ENCODE measurements around the gene FXYD6. TPM values are rescaled to one million over a fixed set of nuclear protein-coding genes. Genes with fewer than 3 reads are reported as not detected.

Gene FXYD6
- total and polyA plus RNA-seq, 7 donors, result 10.8 to 27.9 (median 14.0) TPM

- intact Hi-C loops (cut with DNase I), result no loop called here
Measured at GRCh38 chr11:117919341-117919740, 42.9 kb upstream of the FXYD6 start.

GRCh38 chr11:117918366-117919255, 42.2 kb upstream of the FXYD6 start:
- H3K27ac ChIP-seq, result no peak overlapping the region
- no peak for ATAC-seq
- WGBS, 3 donors, result 75 to 85% (median 77%) methylated on average over 15 to 17 of the region's 17 CpGs
- intact Hi-C loops (cut with DNase I), result no loop called here
- no peaks in the 10 kb centered on the region for H3K4me1 ChIP-seq
- no peaks in the 10 kb centered on the region for H3K27me3 ChIP-seq (ENCODE audit: insufficient read depth in 3 of 3, low read length in 2 of 3)
- no peak for DNase-seq
- no peaks in the 10 kb centered on the region for H3K9me3 ChIP-seq
- H3K4me3 ChIP-seq, result no peak overlapping the region
- TF ChIP-seq CTCF (IDR thresholded peaks at IDR 0.05), result no peak
- H3K36me3 ChIP-seq (ENCODE audit: insufficient read depth in 1 of 2, low read depth in 1 of 2), result no peaks in the 10 kb centered on the region

More at GRCh38 chr11:117919341-117919740, 42.9 kb upstream of the FXYD6 start:
- TF ChIP-seq CTCF (IDR thresholded peaks at IDR 0.05), result no peak
- Histone ChIP-seq H3K4me3 (no peak overlapping the region), H3K27ac (no peak overlapping the region), H3K9me3 (no peaks in the 10 kb centered on the region), H3K27me3 (ENCODE audit: insufficient read depth in 3 of 3, low read length in 2 of 3) (no peaks in the 10 kb centered on the region), H3K4me1 (no peaks in the 10 kb centered on the region), H3K36me3 (ENCODE audit: insufficient read depth in 1 of 2, low read depth in 1 of 2) (no peaks in the 10 kb centered on the region)
- DNase-seq (no peak), ATAC-seq (no peak)
- WGBS, 3 donors, result 24 to 34% (median 30%) methylated on average over 4 of the region's 4 CpGs

GRCh38 chr11:117917591-117918151, 41.2 kb upstream of the FXYD6 start:
- no peak overlapping the region for H3K4me3 ChIP-seq
- intact Hi-C loops (cut with DNase I), result no loop called here
- H3K36me3 ChIP-seq (ENCODE audit: insufficient read depth in 1 of 2, low read depth in 1 of 2), result no peaks in the 10 kb centered on the region
- H3K9me3 ChIP-seq, result no peaks in the 10 kb centered on the region
- WGBS, 3 donors, result 92 to 98% (median 93%) methylated on average over 5 of the region's 5 CpGs
- H3K27me3 ChIP-seq (ENCODE audit: insufficient read depth in 3 of 3, low read length in 2 of 3), result peaks cover 0 to 5% (median 0%) of the 10 kb centered on the region in 3 donors
- no peak for ATAC-seq
- H3K4me1 ChIP-seq, result no peaks in the 10 kb centered on the region
- H3K27ac ChIP-seq, result no peak overlapping the region
- TF ChIP-seq CTCF (IDR thresholded peaks at IDR 0.05), result no peak
- no peak for DNase-seq

GRCh38 chr11:117916956-117917355, 40.5 kb upstream of the FXYD6 start:
- Histone ChIP-seq H3K27me3 (ENCODE audit: insufficient read depth in 3 of 3, low read length in 2 of 3) (peaks cover 0 to 8% (median 3%) of the 10 kb centered on the region in 3 donors), H3K4me3 (no peak overlapping the region), H3K4me1 (no peaks in the 10 kb centered on the region), H3K36me3 (ENCODE audit: insufficient read depth in 1 of 2, low read depth in 1 of 2) (no peaks in the 10 kb centered on the region), H3K27ac (no peak overlapping the region), H3K9me3 (no peaks in the 10 kb centered on the region)
- no peak for ATAC-seq
- TF ChIP-seq CTCF (IDR thresholded peaks at IDR 0.05), result no peak
- intact Hi-C loops (cut with DNase I), result no loop called here
- WGBS, 3 donors, result 93 to 97% (median 94%) methylated on average over 10 to 11 of the region's 11 CpGs
- DNase-seq, result no peak

All from psoas muscle (tissue), 8 donors.